ENCODE measurements around the gene AUTS2. TPM values are rescaled to one million over a fixed set of nuclear protein-coding genes. Genes with fewer than 3 reads are reported as not detected.

AUTS2 gene
- polyA plus RNA-seq, 1 donor from 2014 or later, result 97.3 TPM

DNA sequence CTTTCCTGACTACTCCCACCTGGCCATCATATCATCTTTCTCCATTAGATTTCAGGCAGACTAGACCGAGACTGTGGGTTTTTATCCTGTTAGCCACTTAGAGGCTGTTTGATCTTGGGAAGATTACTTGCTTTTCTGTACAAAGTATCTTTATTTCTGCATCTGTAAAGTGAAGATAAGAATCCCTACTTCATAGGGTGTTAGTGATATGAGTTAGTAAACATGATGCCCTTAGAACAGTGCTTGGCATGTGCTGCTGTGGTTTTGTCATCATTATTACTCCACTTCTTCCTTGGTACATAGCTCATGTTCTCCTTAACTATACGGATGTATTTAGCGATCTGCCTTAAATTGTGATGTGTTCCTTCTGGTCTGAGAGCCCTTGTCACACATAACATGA lies 165.2 kb downstream of the AUTS2 start:
- Histone ChIP-seq H4K20me1 (ENCODE audit: insufficient read depth) (no peaks in the 10 kb centered on the region), H3K9me2 (ENCODE audit: insufficient read depth, low read length) (no peaks in the 10 kb centered on the region), H3K36me3 (ENCODE audit: insufficient read depth, low read length) (no peaks in the 10 kb centered on the region), H3K27me3 (ENCODE audit: insufficient read depth, low read depth, low read length) (no peaks in the 10 kb centered on the region), H3K27ac (ENCODE audit: low read length) (no peak overlapping the region), H3K79me2 (replicated peaks; ENCODE audit: insufficient read depth, low read length) (peaks cover 45% of the 10 kb centered on the region), H3K9ac (ENCODE audit: low read length) (no peak overlapping the region), H3F3A (ENCODE audit: insufficient read depth, low read length, poor library complexity, severe bottlenecking) (no peaks in the 10 kb centered on the region), H3K4me2 (ENCODE audit: low read length) (no peak overlapping the region), H3K9me3 (ENCODE audit: low read length) (no peaks in the 10 kb centered on the region), H2AFZ (ENCODE audit: low read depth, low read length) (no peak overlapping the region), H3K4me3 (ENCODE audit: low read length) (no peak overlapping the region)
- TF ChIP-seq SMC3 (conservative IDR thresholded peaks at IDR 0.05; ENCODE audit: poor library complexity) (no peak), MXI1 (conservative IDR thresholded peaks at IDR 0.05; ENCODE audit: poor library complexity, severe bottlenecking) (no peak), RAD21 (conservative IDR thresholded peaks at IDR 0.05) (no peak), TAF1 (IDR thresholded peaks at IDR 0.05; ENCODE audit: low read depth) (no peak), EZH2 (IDR thresholded peaks at IDR 0.05; ENCODE audit: borderline replicate concordance, insufficient read depth, low read length, poor library complexity, severe bottlenecking) (no peak), POLR2AphosphoS5 (IDR thresholded peaks at IDR 0.05) (no peak), EP300 (conservative IDR thresholded peaks at IDR 0.05; ENCODE audit: poor library complexity, severe bottlenecking) (no peak)
- TF ChIP-seq, protein P1, sequence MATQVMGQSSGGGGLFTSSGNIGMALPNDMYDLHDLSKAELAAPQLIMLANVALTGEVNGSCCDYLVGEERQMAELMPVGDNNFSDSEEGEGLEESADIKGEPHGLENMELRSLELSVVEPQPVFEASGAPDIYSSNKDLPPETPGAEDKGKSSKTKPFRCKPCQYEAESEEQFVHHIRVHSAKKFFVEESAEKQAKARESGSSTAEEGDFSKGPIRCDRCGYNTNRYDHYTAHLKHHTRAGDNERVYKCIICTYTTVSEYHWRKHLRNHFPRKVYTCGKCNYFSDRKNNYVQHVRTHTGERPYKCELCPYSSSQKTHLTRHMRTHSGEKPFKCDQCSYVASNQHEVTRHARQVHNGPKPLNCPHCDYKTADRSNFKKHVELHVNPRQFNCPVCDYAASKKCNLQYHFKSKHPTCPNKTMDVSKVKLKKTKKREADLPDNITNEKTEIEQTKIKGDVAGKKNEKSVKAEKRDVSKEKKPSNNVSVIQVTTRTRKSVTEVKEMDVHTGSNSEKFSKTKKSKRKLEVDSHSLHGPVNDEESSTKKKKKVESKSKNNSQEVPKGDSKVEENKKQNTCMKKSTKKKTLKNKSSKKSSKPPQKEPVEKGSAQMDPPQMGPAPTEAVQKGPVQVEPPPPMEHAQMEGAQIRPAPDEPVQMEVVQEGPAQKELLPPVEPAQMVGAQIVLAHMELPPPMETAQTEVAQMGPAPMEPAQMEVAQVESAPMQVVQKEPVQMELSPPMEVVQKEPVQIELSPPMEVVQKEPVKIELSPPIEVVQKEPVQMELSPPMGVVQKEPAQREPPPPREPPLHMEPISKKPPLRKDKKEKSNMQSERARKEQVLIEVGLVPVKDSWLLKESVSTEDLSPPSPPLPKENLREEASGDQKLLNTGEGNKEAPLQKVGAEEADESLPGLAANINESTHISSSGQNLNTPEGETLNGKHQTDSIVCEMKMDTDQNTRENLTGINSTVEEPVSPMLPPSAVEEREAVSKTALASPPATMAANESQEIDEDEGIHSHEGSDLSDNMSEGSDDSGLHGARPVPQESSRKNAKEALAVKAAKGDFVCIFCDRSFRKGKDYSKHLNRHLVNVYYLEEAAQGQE (IDR thresholded peaks at IDR 0.05; ENCODE audit: borderline replicate concordance), result no peak
- TF ChIP-seq, protein P2, sequence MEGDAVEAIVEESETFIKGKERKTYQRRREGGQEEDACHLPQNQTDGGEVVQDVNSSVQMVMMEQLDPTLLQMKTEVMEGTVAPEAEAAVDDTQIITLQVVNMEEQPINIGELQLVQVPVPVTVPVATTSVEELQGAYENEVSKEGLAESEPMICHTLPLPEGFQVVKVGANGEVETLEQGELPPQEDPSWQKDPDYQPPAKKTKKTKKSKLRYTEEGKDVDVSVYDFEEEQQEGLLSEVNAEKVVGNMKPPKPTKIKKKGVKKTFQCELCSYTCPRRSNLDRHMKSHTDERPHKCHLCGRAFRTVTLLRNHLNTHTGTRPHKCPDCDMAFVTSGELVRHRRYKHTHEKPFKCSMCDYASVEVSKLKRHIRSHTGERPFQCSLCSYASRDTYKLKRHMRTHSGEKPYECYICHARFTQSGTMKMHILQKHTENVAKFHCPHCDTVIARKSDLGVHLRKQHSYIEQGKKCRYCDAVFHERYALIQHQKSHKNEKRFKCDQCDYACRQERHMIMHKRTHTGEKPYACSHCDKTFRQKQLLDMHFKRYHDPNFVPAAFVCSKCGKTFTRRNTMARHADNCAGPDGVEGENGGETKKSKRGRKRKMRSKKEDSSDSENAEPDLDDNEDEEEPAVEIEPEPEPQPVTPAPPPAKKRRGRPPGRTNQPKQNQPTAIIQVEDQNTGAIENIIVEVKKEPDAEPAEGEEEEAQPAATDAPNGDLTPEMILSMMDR (IDR thresholded peaks at IDR 0.05; ENCODE audit: poor library complexity, severe bottlenecking), result no peak

DNA sequence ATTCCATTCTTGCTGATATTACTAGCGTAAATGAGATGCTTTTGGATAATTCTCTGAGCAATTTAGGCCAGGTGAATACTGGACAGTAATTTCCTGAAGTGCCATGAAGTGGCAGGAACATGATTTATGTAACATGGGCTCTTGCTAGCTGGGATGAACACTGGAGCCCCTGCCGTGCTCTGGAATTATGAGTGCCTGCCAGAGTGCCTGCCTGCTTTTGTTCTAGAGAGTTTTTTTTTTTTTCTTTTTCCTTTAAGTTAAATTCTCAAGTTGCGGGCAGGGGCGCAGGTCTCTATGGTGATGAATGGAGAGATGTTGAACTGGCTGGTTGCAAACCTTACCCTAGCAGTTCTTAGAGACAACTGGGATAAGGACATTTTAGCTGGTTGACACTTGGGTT lies 165.9 kb downstream of the AUTS2 start:
- H3K4me3 ChIP-seq (ENCODE audit: low read length), result no peak overlapping the region
- TF ChIP-seq MXI1 (conservative IDR thresholded peaks at IDR 0.05; ENCODE audit: poor library complexity, severe bottlenecking) (no peak), POLR2AphosphoS5 (IDR thresholded peaks at IDR 0.05) (peak; percentile 11)
- TF ChIP-seq, protein P2 (IDR thresholded peaks at IDR 0.05; ENCODE audit: poor library complexity, severe bottlenecking), result no peak
- no peaks in the 10 kb centered on the region for H3K27me3 ChIP-seq (ENCODE audit: insufficient read depth, low read depth, low read length)
- H3F3A ChIP-seq (ENCODE audit: insufficient read depth, low read length, poor library complexity, severe bottlenecking), result no peaks in the 10 kb centered on the region
- no peak overlapping the region for H3K9ac ChIP-seq (ENCODE audit: low read length)
- H3K36me3 ChIP-seq (ENCODE audit: insufficient read depth, low read length), result no peaks in the 10 kb centered on the region
- H2AFZ ChIP-seq (ENCODE audit: low read depth, low read length), result no peak overlapping the region
- H3K27ac ChIP-seq (ENCODE audit: low read length), result no peak overlapping the region
- no peaks in the 10 kb centered on the region for H3K9me2 ChIP-seq (ENCODE audit: insufficient read depth, low read length)
- no peak overlapping the region for H3K4me2 ChIP-seq (ENCODE audit: low read length)
- H4K20me1 ChIP-seq (ENCODE audit: insufficient read depth), result no peaks in the 10 kb centered on the region
- no peaks in the 10 kb centered on the region for H3K9me3 ChIP-seq (ENCODE audit: low read length)
- peaks cover 41% of the 10 kb centered on the region for H3K79me2 ChIP-seq (replicated peaks; ENCODE audit: insufficient read depth, low read length)
